Body of pancreas (tissue), 4 donors: ENCODE data around the gene PADI6. TPM values are rescaled to one million over a fixed set of nuclear protein-coding genes. Genes with fewer than 3 reads are reported as not detected.

Experiments used
- ATAC-seq: fragments of 150-250 bp; one replicate; pipeline ENCODE4 v1.9.1; 2016
- DNase-seq, 4 donors: peaks; one replicate each; pipeline ENCODE4 v3.0.0-alpha.2; 2019
- H3K27ac ChIP-seq, 4 donors: fragments of 200-600 bp; sonication (generic); 1 replicate in 3 of 4; 2 replicates in 1 of 4; pipeline versions ENCODE4 v1.5.1 to v1.6.1; 2016 to 2019; ENCODE audit warnings: mild to moderate bottlenecking in 1 of 4, mixed read lengths in 1 of 4, moderate library complexity in 1 of 4
- H3K27me3 ChIP-seq, 2 donors: fragments of 200-600 bp; sonication (generic); one replicate each; pipeline ENCODE4 v1.6.0; 2016; ENCODE audit warnings: mild to moderate bottlenecking in 1 of 2
- H3K36me3 ChIP-seq, 2 donors: fragments of 200-600 bp; sonication (generic); replicated peaks in 1 of 2; 2 replicates each; pipeline ENCODE4 v1.5.1; 2016; ENCODE audit warnings: low read depth in 2 of 2; ENCODE audit not compliant: insufficient read depth in 1 of 2
- H3K4me1 ChIP-seq: fragments of 200-600 bp; sonication (generic); one replicate; pipeline ENCODE4 v1.6.0; 2016
- H3K4me3 ChIP-seq, 2 donors: fragments of 200-600 bp; sonication (generic); 1 replicate in 1 of 2; 2 replicates in 1 of 2; pipeline ENCODE4 v1.5.1; 2016 to 2019
- H3K9me3 ChIP-seq, 3 donors: fragments of 200-600 bp; sonication (generic); 1 replicate in 2 of 3; 2 replicates in 1 of 3; pipeline ENCODE4 v1.5.1; 2016
- CTCF ChIP-seq, 7 experiments: fragments of 450-650 bp in 4 of 7; fragments of 200-600 bp in 3 of 7; sonication (generic) in 3 of 7; IDR thresholded peaks; one replicate each; pipeline ENCODE4 v1.5.1; 2016 to 2019; ENCODE audit warnings: antibody characterized with exemption in 7 of 7
- POLR2A ChIP-seq, 3 donors: fragments of 450-650 bp; IDR thresholded peaks; one replicate each; pipeline ENCODE4 v1.6.1; 2016; ENCODE audit warnings: antibody characterized with exemption in 3 of 3, mild to moderate bottlenecking in 2 of 3
- WGBS, 2 donors: methylation state at CpG; one replicate each; pipeline ENCODE4 v1.1.5; 2017; 5-methylcytosine and 5-hydroxymethylcytosine counted together
- intact Hi-C: fragments of 100-400 bp; cut with DNase I; formaldehyde crosslinking; loops from one replicate; pipeline ENCODE4 v1.15.1; 2023
- total RNA-seq, 2 donors: library from RNA; depleted of rRNA; stranded (reverse); fragments of >200 nt; gene quantifications; one replicate each; pipeline ENCODE4 v1.1.0, GENCODE V29; 2016

The PADI6 gene
- total RNA-seq, 2 donors from 2014 or later = not detected

- intact Hi-C loops = loop anchor here (10.0 kb wide), 2 partner anchors 211 to 271 kb away; no protein-coding TSS in a partner anchor
- no peaks in the 10 kb centered on the region for H3K27me3 ChIP-seq
- peak; percentile 70 for ATAC-seq
Measured at GRCh38 chr1:17335821-17336710, 35.9 kb upstream of the PADI6 start.

GRCh38 chr1:17338706-17339493 lies 33.1 kb upstream of the PADI6 start:
- 55 to 61% methylated on average over 14 to 15 of the region's 15 CpGs for WGBS, 2 donors
- intact Hi-C loops = loop anchor here (10.0 kb wide), 2 partner anchors 214 to 274 kb away; no protein-coding TSS in a partner anchor
- Histone ChIP-seq H3K27ac (no peak overlapping the region), H3K9me3 (no peaks in the 10 kb centered on the region), H3K4me3 (no peak overlapping the region), H3K36me3 (no peaks in the 10 kb centered on the region), H3K4me1 (no peaks in the 10 kb centered on the region), H3K27me3 (no peaks in the 10 kb centered on the region)
- ATAC-seq (no peak), DNase-seq (no peak)
- TF ChIP-seq POLR2A (IDR thresholded peaks at IDR 0.05) (no peak), CTCF (IDR thresholded peaks at IDR 0.05) (no peak)

More at GRCh38 chr1:17335821-17336710, 35.9 kb upstream of the PADI6 start:
- Histone ChIP-seq H3K27ac (no peak overlapping the region), H3K4me3 (no peak overlapping the region), H3K4me1 (no peaks in the 10 kb centered on the region), H3K36me3 (no peaks in the 10 kb centered on the region), H3K9me3 (no peaks in the 10 kb centered on the region)
- WGBS, 2 donors = 21 to 26% methylated on average over 12 to 20 of the region's 20 CpGs
- DNase-seq = peak; percentile 69 to 80 (median 75)
- TF ChIP-seq POLR2A (IDR thresholded peaks at IDR 0.05) (no peak), CTCF (IDR thresholded peaks at IDR 0.05) (peak; percentile 63 to 89 (median 76))

- no peak overlapping the region for H3K27ac ChIP-seq
- H3K4me3 ChIP-seq = no peak overlapping the region
- no peak for ATAC-seq
- no peaks in the 10 kb centered on the region for H3K36me3 ChIP-seq
- no peak for DNase-seq
- H3K4me1 ChIP-seq = no peaks in the 10 kb centered on the region
- intact Hi-C loops = loop anchor here (10.0 kb wide), 2 partner anchors 215 to 275 kb away; no protein-coding TSS in a partner anchor
- H3K27me3 ChIP-seq = no peaks in the 10 kb centered on the region
- no peaks in the 10 kb centered on the region for H3K9me3 ChIP-seq
- TF ChIP-seq CTCF (IDR thresholded peaks at IDR 0.05) (no peak), POLR2A (IDR thresholded peaks at IDR 0.05) (no peak)
- WGBS, 2 donors = 40 to 44% methylated on average over 7 of the region's 7 CpGs
Measured at GRCh38 chr1:17339521-17339920, 32.5 kb upstream of the PADI6 start.

- intact Hi-C loops = no loop called here
- TF ChIP-seq POLR2A (IDR thresholded peaks at IDR 0.05) (no peak), CTCF (IDR thresholded peaks at IDR 0.05) (no peak)
- Histone ChIP-seq H3K4me1 (no peaks in the 10 kb centered on the region), H3K36me3 (no peaks in the 10 kb centered on the region), H3K9me3 (no peaks in the 10 kb centered on the region), H3K27ac (no peak overlapping the region), H3K4me3 (no peak overlapping the region), H3K27me3 (no peaks in the 10 kb centered on the region)
- no peak for ATAC-seq
- DNase-seq = no peak
- WGBS, 2 donors = 72% methylated on average over 8 of the region's 8 CpGs
Measured at GRCh38 chr1:17340358-17340757, 31.6 kb upstream of the PADI6 start.
